Activated naive CD8-positive, alpha-beta T cell treated with anti-CD3 and anti-CD28 coated beads for 36 hours (primary cell): Measurements from ENCODE around the gene OGN. TPM values are rescaled to one million over a fixed set of nuclear protein-coding genes. Genes with fewer than 3 reads are reported as not detected.

Experiments
- DNase-seq: peaks from one replicate; pipeline ENCODE4 v3.0.0; 2021
- H3K27ac Mint-ChIP-seq: one replicate; pipeline ENCODE4 v1.8.0; 2022; ENCODE audit warnings: mild to moderate bottlenecking, moderate library complexity, mixed read lengths
- H3K27me3 Mint-ChIP-seq: one replicate; pipeline ENCODE4 v1.8.0; 2022; ENCODE audit warnings: mild to moderate bottlenecking, mixed read lengths
- H3K36me3 Mint-ChIP-seq: one replicate; pipeline ENCODE4 v1.8.0; 2021; ENCODE audit warnings: mild to moderate bottlenecking, mixed read lengths
- H3K4me1 Mint-ChIP-seq: one replicate; pipeline ENCODE4 v1.8.0; 2021; ENCODE audit warnings: mixed read lengths
- H3K4me3 Mint-ChIP-seq: one replicate; pipeline ENCODE4 v1.8.0; 2022; ENCODE audit warnings: mild to moderate bottlenecking, moderate library complexity, mixed read lengths
- H3K9me3 Mint-ChIP-seq: one replicate; pipeline ENCODE4 v1.8.0; 2022; ENCODE audit warnings: mixed read lengths
- total RNA-seq, 2 experiments: library from RNA; stranded (reverse); gene quantifications; one replicate each; pipeline ENCODE4 v1.2.3, GENCODE V29; 2021

Gene OGN
- total RNA-seq, 2 experiments from 2014 or later = not detected

DNA sequence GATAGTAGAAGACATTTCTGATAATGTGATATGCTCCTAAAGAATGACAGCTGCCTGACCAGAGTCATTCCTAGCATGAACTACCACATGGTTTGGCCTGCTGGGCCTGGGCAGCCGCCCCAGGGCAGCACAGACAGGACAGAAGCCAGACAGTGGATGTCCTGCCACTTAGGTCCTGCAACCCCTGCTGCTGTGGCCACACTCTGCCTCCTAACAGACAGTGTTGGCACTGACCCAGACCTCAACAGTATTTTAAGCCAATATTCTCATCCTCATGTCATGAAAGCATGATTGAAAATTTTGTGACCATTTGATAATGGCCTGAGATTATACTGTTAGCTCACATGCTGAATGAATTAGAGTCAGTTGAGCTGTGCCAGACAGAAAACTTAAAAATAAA lies 62.8 kb downstream of the OGN start:
- no peaks in the 10 kb centered on the region for H3K4me1 Mint-ChIP-seq
- H3K4me3 Mint-ChIP-seq = no peak overlapping the region
- H3K9me3 Mint-ChIP-seq = peaks cover 7% of the 10 kb centered on the region
- no peak for DNase-seq
- no peaks in the 10 kb centered on the region for H3K27me3 Mint-ChIP-seq
- no peak overlapping the region for H3K27ac Mint-ChIP-seq
- peaks cover 44% of the 10 kb centered on the region for H3K36me3 Mint-ChIP-seq

DNA sequence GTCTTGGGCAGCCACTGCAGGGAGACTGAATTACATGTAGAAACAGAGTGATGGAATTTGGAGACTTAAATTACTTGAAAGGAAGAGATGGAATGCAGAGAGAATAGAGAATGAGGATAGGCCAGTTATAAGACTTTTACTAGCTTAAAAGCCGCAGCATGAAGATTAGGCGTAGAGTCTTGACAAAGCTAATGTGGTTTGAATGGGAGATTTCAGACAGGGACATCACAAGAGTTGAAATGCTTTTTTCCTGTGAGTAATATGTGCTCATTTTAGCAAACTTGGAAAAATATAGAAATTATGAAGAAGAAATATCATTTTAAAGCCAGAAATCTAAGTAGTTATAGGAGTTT lies 71.1 kb downstream of the OGN start:
- Mint-ChIP-seq H3K9me3 (no peaks in the 10 kb centered on the region), H3K27ac (no peak overlapping the region), H3K4me1 (peaks cover 4% of the 10 kb centered on the region), H3K36me3 (peaks cover 11% of the 10 kb centered on the region), H3K27me3 (no peaks in the 10 kb centered on the region), H3K4me3 (no peak overlapping the region)
- DNase-seq = no peak

Other genes starting within 250 kb of the OGN start
- 100 to 1,000 TPM; 280 TPM for gene IARS1, start 110.9 kb downstream of the OGN start, total RNA-seq
- 10 to 100 TPM; 65.0 to 73.3 TPM for gene NOL8, start 79.2 kb downstream of the OGN start, total RNA-seq
- 10 to 100 TPM; 26.5 to 27.0 TPM for gene CENPP, start 78.6 kb downstream of the OGN start, total RNA-seq
- gene OMD, start 19.9 kb upstream of the OGN start, total RNA-seq = not detected
- gene ASPN, start 77.9 kb upstream of the OGN start, total RNA-seq = not detected
- not detected for gene ECM2, start 131.4 kb upstream of the OGN start, total RNA-seq